GM10248 (cell line): ENCODE measurements around the gene CSNK1D.

ENCODE experiments used
- CTCF ChIA-PET: fragments of 300-600 bp; sonication (Branson Sonifier 250); formaldehyde crosslinking; extraction: SDS; loops from one replicate; lab custom pipeline; 2021; ENCODE audit warnings: antibody characterized with exemption; lab: Yijun Ruan, JAX
- POLR2A ChIA-PET: fragments of 350-650 bp; sonication (Branson Sonifier 250); formaldehyde crosslinking; extraction: SDS; loops from one replicate; lab custom pipeline; 2020; ENCODE audit warnings: antibody characterized with exemption; lab: Yijun Ruan, JAX
- DNase-seq: peaks from one replicate; pipeline ENCODE4 v3.0.0; 2012; ENCODE audit errors: extremely low spot score
- TF ChIP-seq, protein P1 (sequence below): IDR thresholded peaks from 2 replicates; pipeline ENCODE4 v1.5.1; 2012; ENCODE audit warnings: mild to moderate bottlenecking, low read depth; ENCODE audit errors: extremely low read depth, missing control alignments, control extremely low read depth

The CSNK1D gene

DNA sequence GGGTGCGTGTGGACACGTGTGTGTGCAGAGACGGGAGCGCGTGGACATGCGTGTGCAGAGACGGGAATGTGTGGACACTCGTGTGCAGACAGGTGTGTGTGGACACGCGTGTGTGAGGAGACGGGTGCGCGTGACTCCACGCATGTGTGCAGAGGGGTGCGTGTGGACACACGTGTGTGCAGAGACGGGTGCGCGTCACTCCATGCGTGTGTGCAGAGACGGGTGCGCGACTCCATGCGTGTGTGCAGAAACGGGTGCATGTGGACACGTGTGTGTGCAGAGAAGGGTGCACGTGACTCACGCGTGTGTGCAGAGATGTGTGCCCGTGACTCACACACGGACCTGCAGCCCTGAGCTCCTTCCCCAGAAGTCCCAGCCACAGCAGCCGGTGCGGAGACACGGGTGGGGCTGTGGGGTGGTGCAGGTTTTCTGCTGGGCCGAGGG lies 46.1 kb upstream of the CSNK1D start:
- POLR2A ChIA-PET, result no interaction called here
- TF ChIP-seq, protein P1, sequence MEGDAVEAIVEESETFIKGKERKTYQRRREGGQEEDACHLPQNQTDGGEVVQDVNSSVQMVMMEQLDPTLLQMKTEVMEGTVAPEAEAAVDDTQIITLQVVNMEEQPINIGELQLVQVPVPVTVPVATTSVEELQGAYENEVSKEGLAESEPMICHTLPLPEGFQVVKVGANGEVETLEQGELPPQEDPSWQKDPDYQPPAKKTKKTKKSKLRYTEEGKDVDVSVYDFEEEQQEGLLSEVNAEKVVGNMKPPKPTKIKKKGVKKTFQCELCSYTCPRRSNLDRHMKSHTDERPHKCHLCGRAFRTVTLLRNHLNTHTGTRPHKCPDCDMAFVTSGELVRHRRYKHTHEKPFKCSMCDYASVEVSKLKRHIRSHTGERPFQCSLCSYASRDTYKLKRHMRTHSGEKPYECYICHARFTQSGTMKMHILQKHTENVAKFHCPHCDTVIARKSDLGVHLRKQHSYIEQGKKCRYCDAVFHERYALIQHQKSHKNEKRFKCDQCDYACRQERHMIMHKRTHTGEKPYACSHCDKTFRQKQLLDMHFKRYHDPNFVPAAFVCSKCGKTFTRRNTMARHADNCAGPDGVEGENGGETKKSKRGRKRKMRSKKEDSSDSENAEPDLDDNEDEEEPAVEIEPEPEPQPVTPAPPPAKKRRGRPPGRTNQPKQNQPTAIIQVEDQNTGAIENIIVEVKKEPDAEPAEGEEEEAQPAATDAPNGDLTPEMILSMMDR, result no peak
- no peak for DNase-seq
- CTCF ChIA-PET, result no interaction called here

DNA sequence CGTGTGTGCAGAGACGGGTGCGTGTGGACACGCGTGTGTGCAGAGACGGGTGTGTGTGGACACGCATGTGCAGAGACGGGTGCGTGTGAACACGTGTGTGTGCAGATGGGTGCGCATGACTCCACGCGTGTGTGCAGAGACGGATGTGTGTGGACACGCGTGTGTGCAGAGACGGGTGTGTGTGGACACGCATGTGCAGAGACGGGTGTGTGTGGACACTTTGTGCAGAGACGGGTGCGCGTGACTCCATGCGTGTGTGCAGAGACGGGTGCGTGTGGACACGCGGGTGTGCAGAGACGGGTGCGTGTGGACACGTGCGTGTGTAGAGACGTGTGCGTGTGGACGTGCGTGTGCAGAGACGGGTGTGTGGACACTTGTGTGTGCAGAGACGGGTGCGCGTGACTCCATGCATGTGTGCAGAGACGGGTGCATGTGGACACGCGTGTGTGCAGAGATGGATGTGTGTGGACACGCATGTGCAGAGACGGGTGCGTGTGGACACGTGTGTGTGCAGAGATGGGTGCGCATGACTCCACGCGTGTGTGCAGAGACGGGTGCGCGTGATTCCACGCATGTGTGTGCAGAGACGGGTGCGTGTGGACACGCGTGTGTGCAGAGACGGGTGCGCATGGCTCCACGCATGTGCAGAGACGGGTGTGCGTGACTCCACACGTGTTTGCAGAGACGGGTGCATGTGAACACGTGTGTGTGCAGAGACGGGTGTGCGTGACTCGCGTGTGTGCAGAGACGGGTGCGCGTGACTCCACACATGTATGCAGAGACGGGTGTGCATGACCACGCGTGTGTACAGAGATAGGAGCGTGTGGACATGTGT lies 45.5 kb upstream of the CSNK1D start:
- CTCF ChIA-PET, result no interaction called here
- TF ChIP-seq, protein P1, result no peak

DNA sequence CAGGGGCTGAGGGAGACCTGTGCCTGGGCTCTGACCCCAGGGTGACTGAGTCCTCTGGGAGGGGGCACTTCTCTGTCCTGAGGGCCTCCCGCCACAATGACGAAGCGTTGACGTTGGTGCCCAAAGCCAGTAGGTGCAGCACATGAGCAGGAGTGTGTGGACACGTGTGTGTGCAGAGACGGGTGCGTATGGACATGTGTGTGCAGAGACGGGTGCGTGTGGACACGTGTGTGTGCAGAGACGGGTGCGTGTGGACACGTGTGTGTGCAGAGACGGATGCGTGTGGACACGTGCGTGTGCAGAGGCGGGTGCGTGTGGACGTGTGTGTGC lies 44.6 kb upstream of the CSNK1D start:
- no peak for DNase-seq
- ChIA-PET POLR2A (no interaction called here), CTCF (interaction anchor here (1.7 kb wide), 1 partner anchor 17 kb away, joined by 11 read pairs; no protein-coding TSS in a partner anchor)
- TF ChIP-seq, protein P1, result no peak

More for the DNA sequence above, 45.5 kb upstream of the CSNK1D start:
- POLR2A ChIA-PET, result no interaction called here
- DNase-seq, result no peak

DNA sequence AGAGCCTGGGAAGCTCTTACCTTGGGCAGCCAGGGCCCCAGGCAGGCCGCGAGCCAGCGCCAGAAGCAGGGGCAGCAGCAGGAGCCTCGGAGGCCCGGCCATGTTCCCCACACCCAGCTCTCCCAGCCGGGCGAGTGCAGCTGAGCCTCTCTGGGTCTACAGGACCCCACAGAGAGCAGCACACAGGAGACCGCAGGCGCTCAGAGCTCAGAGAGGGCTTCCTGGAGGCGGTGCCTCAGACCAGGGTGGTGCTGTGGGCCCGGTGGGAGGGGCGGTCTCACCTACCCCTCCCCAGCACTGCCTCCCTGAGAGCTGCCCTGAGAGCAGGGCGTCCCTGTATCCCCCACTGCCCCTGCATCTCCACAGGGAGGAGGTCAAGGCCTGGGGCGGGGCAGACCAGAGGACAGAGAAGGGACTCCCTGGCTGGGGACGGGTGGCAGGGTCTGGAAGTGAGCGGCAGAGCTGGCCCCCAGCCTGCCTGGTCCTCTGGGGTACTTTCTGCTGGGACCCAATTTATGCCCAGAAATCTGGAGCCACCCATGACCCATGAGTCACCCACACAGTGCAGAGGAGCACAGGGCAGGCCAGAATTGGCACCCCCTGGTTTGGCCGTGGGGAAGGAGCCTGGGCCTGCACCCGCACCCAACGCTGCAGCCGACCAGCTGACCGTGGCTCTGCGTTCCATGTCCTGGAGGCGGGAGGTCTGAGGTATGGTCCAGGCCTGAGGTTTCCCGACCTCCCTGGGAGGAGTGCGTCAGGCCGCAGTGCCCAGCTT lies 44.1 kb upstream of the CSNK1D start, which contains the start of gene CD7:
Gene CD7 (minus strand): TSS at position 215 of the 775 bp plus-strand sequence. CDS start 113 bp downstream, at position 102.
- TF ChIP-seq, protein P1, result no peak
- ChIA-PET POLR2A (no interaction called here), CTCF (interaction anchor here (1.2 to 1.7 kb wide), 3 partner anchors 8 to 81 kb away, joined by 3 to 11 read pairs (median 3); no protein-coding TSS in a partner anchor)
- DNase-seq, result no peak

DNA sequence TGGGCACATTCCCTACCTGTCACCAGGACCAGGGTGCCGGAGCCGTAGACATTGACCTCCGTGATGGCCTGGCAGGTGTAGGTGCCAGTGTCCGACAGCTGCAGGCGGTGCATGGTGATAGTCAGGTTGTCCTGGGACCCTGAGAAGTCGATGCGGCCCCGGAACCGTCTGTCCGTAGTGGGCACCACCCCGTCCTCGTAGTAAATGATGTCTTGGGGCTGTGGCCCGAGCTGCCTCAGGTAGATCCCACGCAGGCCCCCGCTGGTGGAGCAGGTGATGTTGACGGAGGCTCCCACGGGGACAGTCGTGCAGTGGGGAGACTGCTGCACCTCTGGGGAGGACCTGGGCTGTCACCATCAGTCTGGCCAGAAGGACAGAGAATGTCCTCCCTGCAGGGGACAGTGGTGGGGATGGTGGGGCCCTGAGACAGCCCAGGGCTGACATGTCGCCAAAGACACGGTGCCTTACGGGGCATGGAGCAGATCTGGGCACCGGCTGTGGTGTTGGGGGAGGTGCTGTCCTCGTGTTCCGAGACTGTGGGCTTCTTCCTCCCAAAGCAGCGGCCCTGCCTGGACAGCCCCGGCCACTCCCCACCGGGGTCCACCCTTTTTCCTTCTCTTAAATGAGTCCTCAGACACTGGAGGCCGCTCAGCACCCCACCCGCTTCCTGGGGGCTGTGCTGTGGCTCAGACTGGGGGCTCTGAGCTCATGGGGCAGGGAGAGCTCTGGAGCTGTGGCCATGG lies 43.3 kb upstream of the CSNK1D start:
- ChIA-PET POLR2A (no interaction called here), CTCF (interaction anchor here (1.2 to 1.7 kb wide), 3 partner anchors 8 to 80 kb away, joined by 3 to 11 read pairs (median 3); no protein-coding TSS in a partner anchor)
- no peak for DNase-seq
- TF ChIP-seq, protein P1, result no peak
